NCI-H2081 treated with DMSO at 0.1 percent for 48 hours (cell line): ENCODE data around the gene CERS6.
A peak's percentile ranks its signal among the peaks of the same experiment; 100 is the strongest.
"Not testable (repeated sequence)": the region's sequence is repeated elsewhere in the genome, so short reads cannot be mapped to it uniquely, and the experiment has no call there.

Source experiments
- DNase-seq: peaks from one replicate; lab custom pipeline; 2025; lab: John Stamatoyannopoulos, UW

CERS6 gene

DNA sequence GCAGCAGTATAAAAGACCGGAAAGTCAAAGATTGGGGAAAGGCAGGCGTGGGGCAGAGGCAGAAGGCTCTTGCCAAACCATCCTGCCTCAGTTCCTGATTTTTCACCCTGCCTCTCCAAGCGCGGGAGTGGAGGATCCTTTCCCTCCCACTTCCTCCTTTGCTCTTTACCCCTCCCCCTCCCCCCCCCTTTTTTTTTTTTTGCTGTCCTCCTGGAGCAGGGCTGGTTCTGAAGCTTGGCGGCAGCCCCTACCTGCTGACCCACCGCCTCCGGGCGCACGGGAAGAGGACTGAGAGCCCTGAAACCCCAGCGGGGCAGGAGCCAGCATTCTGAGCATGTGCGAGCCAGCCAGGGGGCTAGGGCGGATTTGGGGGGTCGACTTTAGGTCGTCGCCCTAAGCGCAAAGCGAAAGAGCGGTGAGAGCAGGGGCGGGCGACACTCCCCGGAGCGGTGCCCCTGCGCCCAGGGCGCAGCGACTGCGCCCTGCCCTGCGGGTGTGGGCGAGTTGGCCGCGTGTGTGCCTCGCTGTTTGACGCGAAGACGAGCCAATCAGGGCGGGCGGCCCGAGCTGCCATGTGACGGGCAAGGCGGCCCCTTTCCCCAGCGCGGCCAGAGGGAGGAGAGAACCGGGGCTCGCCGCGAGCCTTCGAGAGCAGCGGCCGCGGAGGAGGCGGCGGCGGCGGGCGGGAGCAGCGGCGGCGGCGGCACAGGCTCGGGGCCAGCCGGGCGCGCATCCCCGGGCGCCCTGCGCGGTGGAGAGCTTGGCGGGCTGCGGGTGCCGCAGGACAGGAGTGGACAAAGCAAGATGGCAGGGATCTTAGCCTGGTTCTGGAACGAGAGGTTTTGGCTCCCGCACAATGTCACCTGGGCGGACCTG is at the start of gene CERS6:
TSS of gene CERS6 (plus strand) at position 628 of the 876 bp plus-strand sequence. CDS start at position 805, 177 bp downstream.
- DNase-seq = peak; percentile 73

GRCh38 chr2:168412301-168412700 is 43.8 kb upstream of the CERS6 start:
- DNase-seq = not testable (repeated sequence)

- DNase-seq = not testable (repeated sequence)
Measured at GRCh38 chr2:168413101-168413500, 43.0 kb upstream of the CERS6 start.

GRCh38 chr2:168416555-168416954 is 39.5 kb upstream of the CERS6 start:
- no peak for DNase-seq

DNA sequence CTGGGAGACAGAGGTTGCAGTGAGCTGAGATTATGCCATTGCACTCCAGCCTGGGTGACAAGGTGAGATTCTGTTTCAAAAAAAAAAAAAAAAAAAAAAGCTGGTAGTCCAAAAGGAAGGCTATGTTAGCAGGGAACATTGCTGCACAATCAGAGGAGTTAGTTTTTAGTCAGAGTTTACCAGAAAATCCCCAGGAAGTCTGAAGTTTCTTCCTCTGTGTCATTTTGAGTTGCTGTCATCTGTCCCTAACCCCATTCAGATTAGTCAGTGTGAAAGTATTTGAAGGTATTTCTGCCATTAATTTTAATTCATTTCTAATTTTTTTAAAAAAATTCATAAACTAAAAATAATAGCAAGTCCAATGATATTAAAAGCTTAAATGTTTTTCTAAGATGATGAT is 33.5 kb upstream of the CERS6 start:
- DNase-seq = no peak

GRCh38 chr2:168424112-168424951 is 31.7 kb upstream of the CERS6 start:
- DNase-seq = no peak

- no peak for DNase-seq
Measured at GRCh38 chr2:168424971-168425370, 31.1 kb upstream of the CERS6 start.

DNA sequence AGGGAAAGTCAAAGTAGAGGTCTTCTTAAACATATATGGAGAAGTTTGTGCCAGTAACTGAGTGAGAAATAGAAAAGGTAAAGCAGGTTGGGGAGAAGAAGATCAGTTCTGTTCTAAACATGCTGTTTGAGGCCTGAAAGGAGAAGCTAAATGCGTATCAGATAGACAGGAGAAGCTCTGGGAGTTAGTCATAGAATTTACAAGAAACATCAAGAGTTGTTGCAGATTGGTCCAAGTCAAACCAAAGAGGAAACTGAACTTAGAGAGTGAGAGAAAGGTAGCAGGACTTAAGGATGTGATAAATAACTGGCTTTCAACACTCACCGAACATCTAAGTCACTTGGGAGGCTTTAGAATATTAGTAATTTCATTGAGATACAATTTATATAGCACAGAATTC is 29.2 kb upstream of the CERS6 start:
- no peak for DNase-seq

DNA sequence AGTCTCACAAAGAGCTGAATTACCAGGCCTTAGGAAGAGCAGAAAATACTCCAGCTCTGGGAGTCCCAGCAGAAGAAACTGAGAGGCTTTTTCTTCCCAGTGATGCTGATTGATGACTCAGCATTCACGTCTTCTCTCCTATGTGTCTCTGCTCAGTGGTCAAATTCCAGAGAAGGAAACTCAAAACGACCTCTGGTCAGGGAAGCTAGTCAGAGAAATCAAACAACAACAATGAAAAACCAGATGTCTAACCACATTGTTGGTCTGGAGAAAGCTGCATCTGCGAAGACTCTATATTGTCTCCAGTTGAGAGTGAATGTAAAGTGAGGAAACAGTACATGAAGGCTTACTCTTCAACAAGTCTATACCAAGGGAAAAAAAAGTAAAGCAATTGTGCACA is 28.6 kb upstream of the CERS6 start:
- no peak for DNase-seq

- no peak for DNase-seq
Measured at GRCh38 chr2:168428431-168428830, 27.6 kb upstream of the CERS6 start.

DNA sequence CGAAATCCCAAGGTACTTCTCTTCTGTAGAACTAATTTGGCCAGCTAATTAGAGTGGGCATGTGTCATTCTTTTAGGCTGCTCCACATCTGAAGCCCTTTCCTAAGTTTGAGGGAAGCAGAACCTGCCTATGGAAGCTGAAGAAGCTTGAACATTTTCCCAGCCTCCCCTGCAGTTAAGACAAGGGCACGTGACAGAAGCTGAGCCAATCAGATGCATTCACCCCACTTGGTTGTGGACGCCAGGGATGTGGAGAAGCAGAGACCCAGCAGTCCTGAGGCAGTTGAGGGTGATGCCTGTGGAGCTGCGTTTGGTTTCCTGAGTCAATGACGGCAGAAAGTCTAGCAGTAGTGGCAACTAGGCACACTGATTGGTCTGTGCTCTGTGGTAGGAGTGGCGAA is 26.1 kb upstream of the CERS6 start:
- DNase-seq = no peak

DNA sequence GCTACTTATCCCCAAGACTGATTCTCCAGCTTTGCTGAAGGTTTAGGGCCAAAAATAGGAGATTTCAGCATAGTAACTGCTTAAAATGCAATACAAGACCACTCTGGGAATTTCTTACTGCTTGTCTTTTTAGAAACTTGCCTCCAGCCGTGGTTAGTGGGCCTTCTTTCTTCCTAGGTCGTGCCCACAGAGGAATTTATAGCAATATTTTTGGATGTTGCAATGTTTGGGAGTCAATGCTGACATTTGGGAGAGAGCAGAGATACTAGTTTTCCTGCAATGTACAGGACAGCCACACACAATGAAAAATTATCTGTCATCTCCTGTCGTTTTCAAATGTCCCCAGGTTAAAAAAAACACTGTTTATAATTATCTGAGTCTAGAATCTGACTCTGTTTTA is 25.6 kb upstream of the CERS6 start:
- DNase-seq = no peak

- DNase-seq = no peak
Measured at GRCh38 chr2:168431301-168432024, 24.6 kb upstream of the CERS6 start.

GRCh38 chr2:168432100-168432499 is 24.0 kb upstream of the CERS6 start:
- no peak for DNase-seq

DNA sequence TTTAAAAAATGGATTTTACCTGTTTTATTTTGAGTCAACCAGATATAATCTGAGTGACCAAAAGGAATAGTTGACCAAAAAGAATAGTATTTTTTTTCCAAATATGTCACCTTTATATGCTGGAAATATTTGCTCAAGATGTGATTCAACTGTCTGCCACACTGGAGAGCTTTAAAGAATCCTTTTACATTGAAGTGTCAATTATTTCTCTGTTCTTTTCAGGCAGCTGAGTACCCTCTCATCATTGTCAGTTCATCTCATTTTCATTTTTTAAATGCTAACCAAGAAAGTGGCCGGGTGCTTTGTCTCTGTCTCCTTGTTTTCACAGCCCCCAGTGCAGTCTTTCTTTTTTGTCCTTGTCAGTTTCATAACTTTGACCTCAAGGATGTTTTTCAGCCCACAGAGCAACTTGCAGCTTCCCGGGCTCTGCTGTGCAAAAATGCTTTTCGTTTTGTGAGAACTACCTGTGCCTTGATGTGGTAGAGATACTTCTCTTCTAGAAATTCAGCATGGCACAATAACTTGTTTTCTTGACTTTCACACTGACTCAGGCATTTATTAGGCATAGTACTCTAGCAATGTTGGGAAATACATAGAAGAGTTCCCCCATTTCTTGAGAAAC is 23.4 kb upstream of the CERS6 start:
- no peak for DNase-seq

DNA sequence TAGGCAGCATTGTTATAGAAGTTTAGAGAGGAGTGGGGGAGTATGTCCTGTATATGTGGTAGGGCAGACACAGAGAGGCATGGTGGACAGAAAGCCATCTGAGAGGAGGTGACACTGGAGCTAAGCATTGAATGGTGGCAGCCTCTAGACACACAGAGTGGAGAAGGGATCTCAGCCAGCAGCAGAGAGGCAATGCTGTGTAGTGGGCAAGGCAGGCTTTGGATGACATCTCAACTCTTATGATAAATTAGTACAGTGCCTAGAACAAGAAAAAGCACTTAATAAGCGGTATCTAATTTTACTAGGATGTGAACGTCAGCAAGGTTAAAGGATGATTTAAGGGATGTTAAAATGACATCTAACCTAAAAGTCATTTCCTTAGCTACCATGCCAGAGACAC is 22.5 kb upstream of the CERS6 start:
- DNase-seq = no peak

DNA sequence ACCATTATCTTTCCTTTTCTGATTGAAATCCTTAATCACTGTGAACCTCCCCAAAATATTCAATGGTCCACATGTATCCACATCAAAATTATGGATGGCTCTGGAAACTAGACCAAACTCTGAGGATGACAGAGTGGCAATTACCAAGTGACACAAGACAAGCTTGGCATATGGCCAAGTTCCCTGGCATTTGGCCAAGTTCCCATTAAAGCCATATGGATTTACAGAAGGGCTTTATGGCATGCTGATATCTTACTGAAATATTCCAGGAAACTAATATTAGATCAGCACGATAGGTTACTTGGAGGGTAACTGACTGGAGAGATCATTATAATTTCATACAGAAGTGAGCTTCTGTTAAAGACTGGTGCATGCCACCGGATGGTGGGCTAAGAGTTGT is 21.9 kb upstream of the CERS6 start:
- DNase-seq = peak; percentile 68

GRCh38 chr2:168436840-168437239 is 19.2 kb upstream of the CERS6 start:
- DNase-seq = no peak

DNA sequence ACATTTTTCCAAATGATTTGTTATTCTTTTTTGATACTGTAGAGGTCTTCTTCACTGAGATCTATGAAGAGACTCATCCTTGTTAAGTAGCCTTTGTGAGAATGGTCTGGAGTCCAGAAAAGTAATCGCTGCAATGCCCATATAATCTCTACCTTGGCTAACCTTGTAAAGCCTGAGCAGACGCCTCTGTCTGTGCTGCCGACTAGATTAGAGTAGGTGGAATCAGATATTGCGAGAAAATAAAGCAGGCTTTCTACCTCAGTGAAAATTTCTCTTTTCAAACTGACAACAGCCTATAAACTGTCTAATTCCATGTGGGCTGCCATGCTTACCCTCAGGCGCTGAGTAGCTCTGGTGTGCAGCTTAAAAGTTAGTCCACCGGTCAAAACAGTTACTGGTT is 17.5 kb upstream of the CERS6 start:
- no peak for DNase-seq

GRCh38 chr2:168439536-168439935 is 16.5 kb upstream of the CERS6 start:
- no peak for DNase-seq

DNA sequence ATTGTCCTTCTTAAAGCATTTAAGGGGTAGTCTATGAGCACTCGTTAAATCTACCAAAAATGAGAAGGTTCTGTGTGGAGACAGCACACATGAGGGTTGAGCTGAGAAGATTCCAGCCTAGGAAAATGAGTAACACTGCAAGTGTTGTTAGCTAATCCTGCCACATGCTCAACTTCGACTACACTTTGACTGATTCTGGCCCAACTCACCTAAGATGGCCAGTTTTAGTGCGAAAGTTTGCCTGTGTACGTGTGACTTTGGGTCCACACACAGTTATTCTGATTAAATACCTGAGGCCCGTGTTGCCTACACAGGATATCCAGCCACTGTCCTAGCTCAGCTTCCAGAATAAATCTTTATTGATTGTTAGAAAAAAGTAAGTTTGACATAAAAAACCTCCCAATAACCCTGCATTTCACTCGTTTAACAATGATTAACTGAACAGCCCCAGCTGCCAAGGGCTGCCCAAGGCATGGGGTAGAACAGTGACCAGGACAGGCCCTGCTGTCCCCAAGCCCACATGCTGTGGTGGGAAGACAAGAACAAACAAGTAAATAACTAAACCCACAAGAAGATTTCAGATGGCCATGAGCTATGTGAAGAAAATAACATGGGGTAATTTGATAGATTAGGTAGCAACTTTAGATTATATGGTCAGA is 14.7 kb upstream of the CERS6 start:
- DNase-seq = no peak
